Measurements from ENCODE around the gene JKAMP. TPM values are rescaled to one million over a fixed set of nuclear protein-coding genes. Genes with fewer than 3 reads are reported as not detected.

Gene JKAMP
- total RNA-seq, 1 donor from 2014 or later: 34.4 TPM

DNA sequence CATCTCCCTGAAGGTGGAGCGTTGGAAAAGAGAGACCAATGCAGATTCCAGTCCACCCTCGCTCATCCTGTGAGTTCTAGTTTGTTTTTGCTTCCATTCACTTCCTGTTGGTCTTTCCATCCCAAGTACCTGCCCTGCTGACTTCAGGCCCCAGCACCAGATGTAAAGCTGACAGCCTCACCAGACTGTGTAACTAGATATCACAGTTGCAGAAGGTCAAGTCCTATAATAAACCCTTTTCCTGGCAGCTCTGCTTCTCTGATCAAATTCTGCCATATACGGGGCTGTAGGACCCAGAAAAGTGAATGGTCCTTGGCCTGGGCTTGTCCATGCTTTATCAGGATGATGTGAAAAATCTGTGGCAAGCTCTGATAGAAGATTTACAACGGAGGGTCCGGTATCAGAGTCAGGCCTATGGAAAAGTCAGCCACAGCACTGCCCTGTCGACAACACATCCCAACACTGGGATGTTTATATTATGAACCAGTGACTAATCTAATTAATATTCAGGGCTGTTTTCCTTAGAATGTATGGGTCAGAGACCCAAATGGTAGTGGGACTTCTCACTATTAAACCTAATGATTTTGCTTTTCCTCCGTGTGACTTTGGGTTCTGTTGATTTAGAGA is 50.2 kb downstream of the JKAMP start:
- Histone ChIP-seq H3K27ac (no peak overlapping the region), H3K4me1 (no peaks in the 10 kb centered on the region), H3K4me3 (no peak overlapping the region), H3K36me3 (no peaks in the 10 kb centered on the region), H3K27me3 (no peaks in the 10 kb centered on the region), H3K9me3 (no peaks in the 10 kb centered on the region)
- intact Hi-C loops (cut with DNase I): no loop called here
- TF ChIP-seq, protein P1, sequence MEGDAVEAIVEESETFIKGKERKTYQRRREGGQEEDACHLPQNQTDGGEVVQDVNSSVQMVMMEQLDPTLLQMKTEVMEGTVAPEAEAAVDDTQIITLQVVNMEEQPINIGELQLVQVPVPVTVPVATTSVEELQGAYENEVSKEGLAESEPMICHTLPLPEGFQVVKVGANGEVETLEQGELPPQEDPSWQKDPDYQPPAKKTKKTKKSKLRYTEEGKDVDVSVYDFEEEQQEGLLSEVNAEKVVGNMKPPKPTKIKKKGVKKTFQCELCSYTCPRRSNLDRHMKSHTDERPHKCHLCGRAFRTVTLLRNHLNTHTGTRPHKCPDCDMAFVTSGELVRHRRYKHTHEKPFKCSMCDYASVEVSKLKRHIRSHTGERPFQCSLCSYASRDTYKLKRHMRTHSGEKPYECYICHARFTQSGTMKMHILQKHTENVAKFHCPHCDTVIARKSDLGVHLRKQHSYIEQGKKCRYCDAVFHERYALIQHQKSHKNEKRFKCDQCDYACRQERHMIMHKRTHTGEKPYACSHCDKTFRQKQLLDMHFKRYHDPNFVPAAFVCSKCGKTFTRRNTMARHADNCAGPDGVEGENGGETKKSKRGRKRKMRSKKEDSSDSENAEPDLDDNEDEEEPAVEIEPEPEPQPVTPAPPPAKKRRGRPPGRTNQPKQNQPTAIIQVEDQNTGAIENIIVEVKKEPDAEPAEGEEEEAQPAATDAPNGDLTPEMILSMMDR (IDR thresholded peaks at IDR 0.05): no peak
- ATAC-seq (no peak), DNase-seq (no peak)

DNA sequence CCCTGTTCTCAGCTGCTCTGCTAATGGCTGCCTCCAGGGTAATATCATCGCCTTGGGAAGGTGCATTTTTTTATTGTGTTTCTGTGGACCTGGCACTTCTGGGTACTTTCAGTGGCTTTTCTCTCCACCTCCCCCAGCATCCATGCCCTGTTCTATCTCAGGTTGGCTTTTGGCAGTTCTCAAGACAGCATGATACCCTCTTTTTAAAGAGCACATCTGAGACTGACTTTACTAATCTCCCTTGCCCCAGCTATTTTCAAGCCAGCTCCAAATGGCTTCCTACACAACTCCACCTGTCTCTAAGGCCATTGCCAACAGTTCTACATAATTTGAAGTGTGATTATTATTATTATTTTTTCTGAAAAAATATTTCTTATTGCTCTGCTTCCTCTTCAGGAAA is 53.2 kb downstream of the JKAMP start:
- ATAC-seq: no peak
- no peaks in the 10 kb centered on the region for H3K9me3 ChIP-seq
- H3K27ac ChIP-seq: no peak overlapping the region
- no peaks in the 10 kb centered on the region for H3K27me3 ChIP-seq
- DNase-seq: no peak
- no peaks in the 10 kb centered on the region for H3K36me3 ChIP-seq
- H3K4me1 ChIP-seq: no peaks in the 10 kb centered on the region
- intact Hi-C loops (cut with DNase I): no loop called here
- H3K4me3 ChIP-seq: no peak overlapping the region
- TF ChIP-seq, protein P1 (IDR thresholded peaks at IDR 0.05): no peak

DNA sequence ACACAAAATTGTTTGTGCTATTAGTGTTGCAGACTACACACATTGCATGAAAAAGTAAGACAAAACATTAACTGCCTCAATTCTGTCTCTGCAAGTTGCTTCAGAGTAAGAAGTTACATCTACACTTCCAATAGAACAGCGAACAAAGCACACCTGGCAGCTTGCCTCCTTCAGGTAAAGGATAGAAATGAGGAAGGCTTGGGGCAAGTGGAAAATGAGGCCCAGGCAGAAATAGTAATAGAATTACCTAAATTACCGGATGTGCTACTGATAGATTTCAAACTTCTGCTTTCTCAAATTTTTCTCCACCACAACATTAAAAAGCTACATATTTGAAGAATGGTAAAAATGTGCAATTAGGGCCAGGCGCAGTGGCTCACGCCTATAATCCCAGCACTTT is 54.6 kb downstream of the JKAMP start:
- no peak for DNase-seq
- intact Hi-C loops (cut with DNase I): no loop called here
- ATAC-seq: no peak
- Histone ChIP-seq H3K4me3 (no peak overlapping the region), H3K27ac (no peak overlapping the region), H3K27me3 (no peaks in the 10 kb centered on the region), H3K9me3 (no peaks in the 10 kb centered on the region), H3K4me1 (no peaks in the 10 kb centered on the region), H3K36me3 (no peaks in the 10 kb centered on the region)
- TF ChIP-seq, protein P1 (IDR thresholded peaks at IDR 0.05): no peak

DNA sequence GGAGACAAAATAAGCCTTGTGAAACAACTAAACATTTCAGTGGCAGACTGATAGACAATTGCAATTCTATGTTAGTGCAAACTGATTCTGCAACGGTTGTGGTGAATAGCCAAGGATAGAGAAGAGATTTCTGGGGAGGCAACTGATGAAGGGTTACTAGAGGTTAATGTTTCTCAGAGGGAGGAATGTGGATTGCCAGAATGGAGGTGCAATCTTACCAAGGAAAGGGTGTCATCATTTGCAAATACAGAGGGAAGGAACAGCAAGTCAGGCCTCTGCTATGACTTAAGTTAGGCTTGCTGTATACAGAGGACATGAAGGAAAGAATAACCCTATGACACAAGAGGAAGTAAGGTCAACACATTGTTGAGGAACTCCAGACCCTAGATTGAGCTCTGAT is 56.5 kb downstream of the JKAMP start:
- no peaks in the 10 kb centered on the region for H3K4me1 ChIP-seq
- ATAC-seq (no peak), DNase-seq (no peak)
- H3K4me3 ChIP-seq: no peak overlapping the region
- H3K27ac ChIP-seq: no peak overlapping the region
- TF ChIP-seq, protein P1 (IDR thresholded peaks at IDR 0.05): no peak
- H3K27me3 ChIP-seq: no peaks in the 10 kb centered on the region
- H3K36me3 ChIP-seq: no peaks in the 10 kb centered on the region
- no peaks in the 10 kb centered on the region for H3K9me3 ChIP-seq
- intact Hi-C loops (cut with DNase I): no loop called here

DNA sequence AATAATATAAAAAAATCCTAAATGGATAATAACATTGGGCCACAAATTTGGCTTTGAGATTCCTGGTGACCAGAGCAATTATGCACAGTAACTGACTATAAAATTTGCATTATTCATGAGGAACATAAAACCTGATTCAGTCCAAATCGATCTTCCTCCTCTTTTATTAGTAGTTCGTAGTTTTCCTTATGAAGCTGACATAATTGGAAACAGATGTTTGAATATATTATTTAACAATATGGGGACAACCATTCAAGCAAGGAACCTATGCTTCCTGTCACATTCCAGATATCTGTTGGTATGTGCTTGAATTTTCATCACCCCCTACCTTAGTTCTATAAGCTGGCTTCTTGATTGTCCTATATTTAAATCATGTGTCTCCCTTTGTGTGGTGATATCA is 57.4 kb downstream of the JKAMP start:
- no peak overlapping the region for H3K4me3 ChIP-seq

More for the DNA sequence above, 57.4 kb downstream of the JKAMP start:
- H3K9me3 ChIP-seq: no peaks in the 10 kb centered on the region
- TF ChIP-seq, protein P1 (IDR thresholded peaks at IDR 0.05): no peak
- intact Hi-C loops (cut with DNase I): no loop called here
- no peaks in the 10 kb centered on the region for H3K27me3 ChIP-seq
- no peak for DNase-seq
- H3K4me1 ChIP-seq: no peaks in the 10 kb centered on the region
- no peak for ATAC-seq
- no peaks in the 10 kb centered on the region for H3K36me3 ChIP-seq
- H3K27ac ChIP-seq: no peak overlapping the region
